Measurements from ENCODE around the gene C14orf93.

DNA sequence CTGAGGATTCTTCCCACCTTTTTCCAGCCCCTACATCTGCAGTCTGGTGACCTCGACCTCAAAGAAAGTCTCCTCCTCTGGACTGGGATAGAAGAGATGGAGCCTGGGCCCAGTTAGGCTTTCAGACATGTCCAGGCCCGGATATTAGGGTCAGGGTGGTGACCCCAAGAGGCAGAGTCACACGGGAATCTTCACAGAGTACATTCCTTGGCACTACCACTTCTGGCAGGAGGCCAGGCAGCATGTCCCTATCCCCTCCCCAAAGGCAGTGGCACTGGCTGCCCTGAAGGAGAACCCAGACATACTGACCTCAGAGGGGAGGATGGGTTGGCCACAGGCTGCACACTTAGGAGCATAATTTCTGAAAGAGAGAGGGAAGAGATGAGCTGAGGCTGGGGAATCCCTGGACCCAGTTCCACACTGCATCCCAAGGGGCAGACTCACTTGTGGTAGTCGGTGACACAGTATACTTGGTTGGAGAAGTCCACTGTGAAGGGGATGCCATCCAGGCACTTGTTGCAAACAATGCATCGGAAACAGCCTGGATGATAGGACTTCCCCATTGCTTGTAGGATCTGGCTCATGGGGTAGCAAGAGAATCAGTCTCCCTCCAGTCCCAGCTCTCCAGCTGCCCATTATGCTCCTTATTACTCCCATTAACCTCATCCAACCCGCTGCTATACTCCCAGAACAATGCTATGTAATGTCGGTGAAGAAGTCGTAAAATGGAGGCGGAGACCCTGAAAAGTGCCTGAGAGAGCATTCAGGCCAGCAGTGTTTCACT, 35.2 kb downstream of the C14orf93 start:
- TF ChIP-seq POLR2A (IDR thresholded peaks at IDR 0.05; ENCODE audit: low read length) (no peak), GATA1 (IDR thresholded peaks at IDR 0.05; ENCODE audit: low read depth, low read length) (no peak)
